GM21825 (cell line): ENCODE data around the gene MYO18B.

Source experiments
- ATAC-seq: cut with Tn5 transposase; IDR thresholded peaks from one replicate; pipeline ENCODE4 v1.9.1; 2021; ENCODE audit warnings: mild to moderate bottlenecking, moderate library complexity; ENCODE audit not compliant: unreplicated experiment

Gene MYO18B

GRCh38 chr22:25935266-25936058 is 193.5 kb downstream of the MYO18B start:
- ATAC-seq = no peak

GRCh38 chr22:25938151-25938550 is 196.2 kb downstream of the MYO18B start:
- ATAC-seq = no peak

- no peak for ATAC-seq
These were observed 197.4 kb downstream of the MYO18B start for GRCh38 chr22:25939384-25939783.

GRCh38 chr22:25940479-25940878 is 198.5 kb downstream of the MYO18B start:
- no peak for ATAC-seq

- no peak for ATAC-seq
These were observed 199.5 kb downstream of the MYO18B start for GRCh38 chr22:25941365-25941960.

GRCh38 chr22:25942115-25942855 is 200.3 kb downstream of the MYO18B start:
- ATAC-seq = no peak

- no peak for ATAC-seq
These were observed 200.9 kb downstream of the MYO18B start for GRCh38 chr22:25942856-25943411.

GRCh38 chr22:25950111-25950510 is 208.1 kb downstream of the MYO18B start:
- no peak for ATAC-seq

GRCh38 chr22:25953276-25953675 is 211.3 kb downstream of the MYO18B start:
- no peak for ATAC-seq

- ATAC-seq = no peak
These were observed 211.9 kb downstream of the MYO18B start for GRCh38 chr22:25953919-25954318.

- ATAC-seq = no peak
These were observed 213.3 kb downstream of the MYO18B start for GRCh38 chr22:25955323-25955722.

GRCh38 chr22:25956801-25957200 is 214.8 kb downstream of the MYO18B start:
- ATAC-seq = no peak

GRCh38 chr22:25959818-25960774 is 218.1 kb downstream of the MYO18B start:
- no peak for ATAC-seq

GRCh38 chr22:25961699-25962098 is 219.7 kb downstream of the MYO18B start:
- ATAC-seq = no peak

- no peak for ATAC-seq
These were observed 220.7 kb downstream of the MYO18B start for GRCh38 chr22:25962711-25963110.

- ATAC-seq = no peak
These were observed 223.2 kb downstream of the MYO18B start for GRCh38 chr22:25964961-25965730.

GRCh38 chr22:25966448-25966913 is 224.5 kb downstream of the MYO18B start:
- ATAC-seq = no peak

GRCh38 chr22:25969286-25969685 is 227.3 kb downstream of the MYO18B start:
- ATAC-seq = no peak

- ATAC-seq = no peak
These were observed 227.9 kb downstream of the MYO18B start for GRCh38 chr22:25969901-25970300.
